Activated CD8-positive, alpha-beta memory T cell treated with anti-CD3 and anti-CD28 coated beads, Interleukin-2, amount 50 U/mL, for 1 hour (primary cell): ENCODE measurements around the gene VCL.
"Not testable (repeated sequence)": the region's sequence is repeated elsewhere in the genome, so short reads cannot be mapped to it uniquely, and the experiment has no call there.

Source experiments
- DNase-seq: peaks from one replicate; pipeline ENCODE4 v3.0.0-alpha.2; 2020; ENCODE audit errors: extremely low read depth

Gene VCL

DNA sequence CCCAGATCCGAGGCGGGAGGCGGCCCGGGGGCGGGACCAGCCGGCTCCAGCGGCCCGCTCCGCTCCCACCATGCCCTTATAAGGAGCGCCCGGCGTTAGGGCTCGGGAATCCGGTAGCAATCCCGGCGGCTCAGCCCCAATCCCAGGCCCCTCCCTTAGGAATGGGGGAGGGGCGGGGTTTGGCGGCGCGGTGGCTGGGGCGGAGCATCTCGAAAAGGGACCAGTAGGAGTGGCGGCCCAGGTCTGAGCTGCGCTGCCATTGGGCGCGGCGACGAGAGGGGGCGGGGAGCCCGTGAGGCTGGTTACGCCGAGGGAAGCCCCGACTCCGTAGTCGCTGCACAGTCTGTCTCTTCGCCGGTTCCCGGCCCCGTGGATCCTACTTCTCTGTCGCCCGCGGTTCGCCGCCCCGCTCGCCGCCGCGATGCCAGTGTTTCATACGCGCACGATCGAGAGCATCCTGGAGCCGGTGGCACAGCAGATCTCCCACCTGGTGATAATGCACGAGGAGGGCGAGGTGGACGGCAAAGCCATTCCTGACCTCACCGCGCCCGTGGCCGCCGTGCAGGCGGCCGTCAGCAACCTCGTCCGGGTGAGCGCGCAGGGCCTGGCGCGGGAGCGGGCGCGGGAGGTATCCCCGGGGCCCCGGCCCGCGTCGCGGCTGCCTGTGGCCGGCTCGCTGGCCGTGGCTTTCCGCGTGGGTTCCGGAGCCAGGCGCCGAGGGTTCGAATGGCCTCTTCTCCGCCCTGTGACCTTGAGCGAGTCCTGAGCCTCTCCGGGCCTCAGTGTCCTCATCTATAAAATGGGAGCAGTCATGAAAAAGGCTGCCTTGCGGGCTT, at the start of gene VCL:
Gene VCL, plus strand, starts transcription at position 330 of the 836 bp plus-strand sequence. Its CDS starts 92 bp downstream, at position 422.
- peak; percentile 74 for DNase-seq

DNA sequence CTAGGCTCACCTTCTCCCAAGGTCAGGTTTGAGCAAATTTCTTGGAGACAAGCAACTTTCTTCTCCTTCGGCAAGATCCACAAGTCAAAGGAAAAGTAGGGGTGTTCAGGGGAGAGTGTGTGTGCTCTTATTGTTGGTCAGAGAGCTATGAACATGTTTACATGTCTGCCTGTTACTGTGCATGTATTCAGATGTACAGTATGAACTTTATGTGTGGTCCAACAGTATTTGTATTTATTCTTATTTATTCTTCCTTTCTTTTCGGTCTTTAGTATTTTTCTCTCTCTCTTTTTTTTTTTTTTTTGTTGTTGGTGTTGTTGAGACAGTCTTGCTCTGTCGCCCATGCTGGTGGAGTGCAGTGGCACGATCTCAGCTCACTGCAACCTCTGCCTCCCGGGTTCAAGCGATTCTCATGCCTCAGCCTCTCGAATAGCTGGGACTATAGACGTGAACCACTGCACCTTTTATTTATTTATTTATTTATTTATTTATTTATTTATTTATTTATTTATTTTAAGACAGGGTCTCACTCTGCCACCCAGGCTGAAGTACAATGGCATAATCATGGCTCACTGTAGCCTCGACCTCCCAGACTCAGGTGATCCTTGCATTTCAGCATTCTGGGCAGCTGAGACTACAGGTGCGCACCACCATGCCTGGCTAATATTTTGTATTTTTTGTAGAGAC, 48.8 kb upstream of the VCL start:
- no peak for DNase-seq

DNA sequence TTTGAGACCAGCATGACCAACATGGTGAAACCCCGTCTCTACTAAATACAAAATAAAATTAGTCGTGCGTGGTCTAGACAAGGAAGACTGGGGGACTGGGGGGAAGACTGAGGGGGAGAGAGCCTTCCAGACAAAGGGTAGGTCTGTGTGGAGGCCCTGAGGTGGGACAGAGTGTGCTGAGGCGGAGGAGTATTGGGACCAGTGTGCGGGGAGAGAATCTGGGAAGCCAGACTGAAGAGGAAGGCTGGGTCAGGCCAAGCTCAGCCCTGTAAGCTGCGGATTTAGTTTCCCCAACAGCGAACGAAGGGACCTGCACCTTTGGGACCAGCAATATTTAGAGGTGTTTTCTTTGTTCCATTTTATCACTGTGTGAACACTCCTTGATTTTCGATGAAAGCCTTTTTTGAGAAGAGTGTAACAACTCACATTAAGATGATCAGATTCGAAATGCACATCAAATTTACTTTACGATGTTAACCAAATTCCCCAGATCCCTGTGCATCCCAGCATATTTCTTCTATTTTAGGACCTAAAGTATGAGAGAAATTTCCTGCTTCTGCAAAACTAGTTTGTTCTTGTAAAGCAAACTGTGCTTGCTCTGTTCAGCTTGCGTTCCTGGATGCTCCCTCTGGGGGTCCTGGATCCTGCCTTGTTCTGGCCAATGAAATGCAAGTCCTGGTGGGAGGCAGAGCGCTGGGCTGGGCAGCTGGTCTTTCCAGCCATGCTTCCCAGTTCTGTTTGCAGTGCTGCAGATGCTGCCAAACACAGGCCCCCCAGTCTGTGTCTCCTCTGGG, 47.6 kb upstream of the VCL start:
- DNase-seq, result no peak

DNA sequence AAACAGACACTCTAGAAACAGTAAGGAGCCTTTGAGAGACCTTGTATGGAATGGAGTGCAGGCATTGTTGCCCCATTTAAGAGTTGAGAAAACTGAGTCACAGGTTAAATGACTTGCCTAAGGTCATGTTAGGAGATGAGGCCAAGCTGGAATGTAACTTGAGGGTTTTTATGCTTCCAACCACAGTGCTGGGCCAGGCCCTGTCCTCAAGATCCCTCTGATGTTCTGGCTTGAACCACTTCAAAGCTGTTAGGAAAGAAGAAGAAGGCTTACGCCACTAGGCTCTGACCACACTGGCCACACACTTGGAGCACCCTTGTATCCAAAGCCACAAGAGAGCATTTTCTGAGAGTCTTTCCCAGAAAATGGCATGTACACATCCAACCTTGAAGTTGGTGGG, 44.3 kb upstream of the VCL start:
- no peak for DNase-seq

DNA sequence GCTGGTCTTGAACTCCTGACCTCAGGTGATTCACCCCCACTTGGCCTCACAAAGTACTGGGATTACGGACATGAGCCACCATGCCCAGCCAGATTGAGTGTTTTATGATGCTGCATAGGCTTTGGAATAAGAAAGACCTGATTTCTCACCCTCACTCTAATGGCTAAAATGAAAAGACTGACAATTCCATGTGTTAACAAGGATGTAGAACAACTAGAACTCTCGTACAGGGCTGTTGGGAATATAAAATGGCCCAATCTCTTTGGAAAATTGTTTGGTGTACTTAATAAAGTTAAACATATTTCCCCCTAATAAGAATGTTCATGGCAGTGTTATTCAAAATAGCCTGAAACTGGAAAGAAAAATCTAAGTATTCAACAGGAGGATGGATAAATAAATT, 43.2 kb upstream of the VCL start:
- DNase-seq, result no peak

DNA sequence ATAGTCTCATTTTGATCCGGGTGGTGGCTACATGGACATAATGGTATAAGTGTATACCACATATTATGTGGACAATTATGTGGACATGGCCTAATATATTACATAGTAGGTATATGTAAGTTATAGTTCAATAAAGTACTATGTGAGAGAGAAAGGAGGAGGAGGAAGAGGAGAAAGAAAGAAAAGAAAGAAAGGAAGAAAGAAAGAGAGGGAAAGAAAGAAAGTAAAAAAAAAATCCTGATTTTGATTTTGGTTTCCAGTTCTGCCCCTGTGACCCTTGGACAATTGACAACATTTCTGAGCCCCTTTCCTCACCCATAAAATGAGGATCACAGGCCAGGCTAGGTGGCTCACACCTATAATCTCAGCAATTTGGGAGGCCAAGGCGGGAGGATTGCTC, 42.2 kb upstream of the VCL start:
- DNase-seq, result no peak

DNA sequence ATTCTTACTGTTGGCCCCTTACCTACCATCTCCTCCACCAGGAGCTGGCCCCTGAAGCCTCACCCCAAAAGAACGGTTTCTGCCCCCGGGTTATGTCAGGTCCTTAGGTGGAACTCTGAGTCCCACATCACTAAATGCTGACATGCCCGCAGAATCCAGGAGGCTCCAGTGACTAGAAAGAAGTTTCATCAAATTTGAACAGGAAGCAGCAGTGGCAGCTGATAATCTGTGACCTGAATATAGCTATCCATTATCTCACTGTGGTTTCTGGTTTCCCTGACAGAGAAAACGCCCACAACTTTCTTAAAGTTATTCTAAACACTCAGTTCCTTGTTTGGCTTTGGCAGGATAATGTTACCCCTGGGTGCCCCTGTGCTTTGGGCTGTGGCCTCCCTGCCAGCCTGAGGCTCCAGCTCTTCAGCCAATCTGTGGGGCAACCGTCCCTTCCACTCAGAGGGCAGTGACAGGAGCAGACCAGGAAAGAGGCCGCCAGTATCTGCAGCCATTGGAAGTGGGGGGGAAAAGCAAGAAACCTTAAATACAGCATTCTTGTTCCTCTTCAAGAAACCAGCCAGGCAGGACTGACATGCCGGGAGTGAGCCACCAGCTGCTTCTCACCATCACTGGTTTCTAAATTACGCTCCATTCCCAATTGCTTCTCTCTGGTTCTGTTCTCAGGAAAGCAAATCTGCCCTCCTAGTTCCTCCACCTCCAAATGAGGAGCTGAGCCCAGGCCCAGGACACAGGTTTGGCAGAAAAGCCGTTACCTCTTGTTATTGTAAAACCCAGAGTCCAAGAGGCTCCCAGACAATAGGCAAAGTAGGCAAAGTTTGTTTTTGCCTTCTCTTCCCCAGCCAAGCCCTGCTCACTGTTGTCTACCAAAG, 41.2 kb upstream of the VCL start:
- no peak for DNase-seq

DNA sequence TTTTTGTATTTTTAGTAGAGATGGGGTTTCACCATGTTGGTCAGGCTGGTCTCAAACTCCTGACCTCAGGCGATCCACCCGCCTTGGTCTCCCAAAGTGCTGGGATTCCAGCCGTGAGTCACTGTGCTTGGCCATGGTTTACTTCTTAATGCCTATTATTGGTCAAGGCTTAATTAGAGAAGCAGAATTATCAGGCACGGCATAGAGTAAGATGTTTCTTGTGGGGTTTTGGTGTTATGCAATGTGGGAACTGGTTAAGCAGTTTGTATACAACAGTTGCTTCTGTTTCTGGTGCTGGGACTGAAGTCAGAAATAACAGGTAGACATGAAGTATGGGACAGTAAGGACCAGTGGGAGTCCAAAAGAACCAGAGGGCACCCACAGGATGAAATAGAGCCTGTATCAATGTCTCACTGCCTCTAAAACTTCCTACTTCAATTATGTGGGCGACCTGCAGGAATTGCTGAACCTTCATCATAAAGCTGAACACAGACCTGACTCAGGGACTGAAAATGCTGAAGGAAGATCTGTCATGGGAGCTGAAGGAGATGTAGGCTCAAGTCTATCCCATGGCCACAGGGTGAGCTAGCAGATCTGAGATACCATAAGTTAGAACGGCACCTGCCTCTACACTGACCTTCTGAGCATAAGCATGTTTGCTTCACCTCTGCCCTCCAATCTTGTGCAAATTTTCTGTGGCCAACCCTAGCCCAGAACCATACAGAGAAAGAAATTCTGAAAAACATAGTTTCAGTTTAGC, 38.3 kb upstream of the VCL start:
- DNase-seq, result no peak

DNA sequence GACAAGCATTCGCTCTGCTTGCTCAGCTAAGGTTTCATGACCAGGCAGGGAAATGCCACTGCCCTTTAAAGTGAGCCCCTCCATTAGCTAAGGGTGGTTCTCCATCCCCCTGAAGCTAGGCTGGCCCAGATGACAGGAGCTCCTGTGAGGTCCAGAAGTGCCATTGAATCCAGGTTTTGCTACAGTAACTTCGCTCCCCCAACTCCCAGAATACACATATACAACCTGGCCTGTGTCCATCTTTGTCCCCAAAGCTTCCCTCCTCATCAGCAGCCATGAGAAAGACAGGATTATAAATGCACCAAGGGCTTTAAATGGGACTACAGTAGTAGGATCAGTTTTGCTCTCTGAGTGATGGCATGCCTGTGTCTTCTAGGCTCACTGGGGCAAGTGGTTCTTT, 35.5 kb upstream of the VCL start:
- no peak for DNase-seq

DNA sequence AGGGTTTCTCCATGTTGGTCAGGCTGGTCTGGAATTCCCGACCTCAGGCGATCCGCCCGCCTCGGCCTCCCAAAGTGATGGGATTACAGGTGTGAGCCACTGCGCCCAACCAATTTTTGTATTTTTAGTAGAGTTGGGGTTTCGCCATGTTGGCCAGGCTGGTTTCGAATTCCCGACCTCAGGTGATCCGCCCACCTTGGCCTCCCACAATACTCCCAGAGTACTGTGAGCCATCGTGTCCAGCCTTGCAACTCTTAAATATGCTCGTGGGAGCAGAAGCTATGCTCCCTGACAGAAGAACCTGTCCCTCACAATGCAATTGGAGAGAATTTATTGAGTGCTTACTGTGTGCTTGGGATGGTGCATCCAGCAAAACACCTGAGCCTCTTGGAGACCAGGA, 34.4 kb upstream of the VCL start:
- DNase-seq, result not testable (repeated sequence)

DNA sequence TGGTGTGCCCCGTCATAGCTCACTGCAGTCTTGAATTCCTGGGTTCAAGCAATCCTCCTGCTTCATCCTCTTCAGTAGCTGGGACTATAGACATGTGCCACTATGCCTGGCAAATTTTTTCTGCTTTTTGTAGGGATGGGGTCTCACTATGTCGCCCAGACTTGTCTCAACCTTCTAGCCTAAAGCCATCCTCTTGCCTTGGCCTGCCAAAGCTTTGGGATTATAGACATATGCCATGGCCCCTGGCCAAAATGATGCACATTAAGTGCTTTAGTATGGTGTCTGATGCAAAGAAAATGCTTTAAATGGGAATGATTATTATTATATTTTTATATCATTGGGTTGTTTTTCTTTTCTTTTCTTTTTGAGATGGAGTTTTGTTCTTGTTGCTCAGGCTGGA, 33.2 kb upstream of the VCL start:
- no peak for DNase-seq

DNA sequence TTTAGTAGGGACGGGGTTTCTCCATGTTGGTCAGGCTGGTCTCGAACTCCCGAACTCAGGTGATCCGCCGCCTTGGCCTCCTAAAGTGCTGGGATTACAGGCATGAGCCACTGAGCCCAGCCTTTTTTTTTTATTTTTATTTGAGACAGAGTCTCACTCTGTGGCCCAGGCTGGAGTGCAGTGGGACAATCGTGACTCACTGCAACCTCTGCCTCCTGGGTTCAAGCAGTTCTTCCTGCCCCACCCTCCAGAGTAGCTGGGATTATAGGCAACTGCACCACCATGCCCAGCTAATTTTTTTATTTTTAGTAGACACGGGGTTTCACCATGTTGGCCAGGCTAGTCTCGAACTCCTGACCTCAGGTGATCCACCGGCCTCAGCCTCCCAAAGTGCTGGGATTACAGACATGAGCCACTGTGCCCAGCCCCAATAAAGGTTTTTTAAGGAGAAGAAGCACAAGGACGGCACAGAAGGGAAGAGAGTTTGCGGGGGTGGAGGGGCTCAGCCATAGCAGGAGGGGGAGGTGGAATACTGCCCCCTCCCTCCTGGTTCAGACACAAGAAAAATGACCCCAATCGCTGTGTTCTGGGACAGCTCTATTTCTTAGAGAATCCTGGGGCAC, 32.5 kb upstream of the VCL start:
- not testable (repeated sequence) for DNase-seq

DNA sequence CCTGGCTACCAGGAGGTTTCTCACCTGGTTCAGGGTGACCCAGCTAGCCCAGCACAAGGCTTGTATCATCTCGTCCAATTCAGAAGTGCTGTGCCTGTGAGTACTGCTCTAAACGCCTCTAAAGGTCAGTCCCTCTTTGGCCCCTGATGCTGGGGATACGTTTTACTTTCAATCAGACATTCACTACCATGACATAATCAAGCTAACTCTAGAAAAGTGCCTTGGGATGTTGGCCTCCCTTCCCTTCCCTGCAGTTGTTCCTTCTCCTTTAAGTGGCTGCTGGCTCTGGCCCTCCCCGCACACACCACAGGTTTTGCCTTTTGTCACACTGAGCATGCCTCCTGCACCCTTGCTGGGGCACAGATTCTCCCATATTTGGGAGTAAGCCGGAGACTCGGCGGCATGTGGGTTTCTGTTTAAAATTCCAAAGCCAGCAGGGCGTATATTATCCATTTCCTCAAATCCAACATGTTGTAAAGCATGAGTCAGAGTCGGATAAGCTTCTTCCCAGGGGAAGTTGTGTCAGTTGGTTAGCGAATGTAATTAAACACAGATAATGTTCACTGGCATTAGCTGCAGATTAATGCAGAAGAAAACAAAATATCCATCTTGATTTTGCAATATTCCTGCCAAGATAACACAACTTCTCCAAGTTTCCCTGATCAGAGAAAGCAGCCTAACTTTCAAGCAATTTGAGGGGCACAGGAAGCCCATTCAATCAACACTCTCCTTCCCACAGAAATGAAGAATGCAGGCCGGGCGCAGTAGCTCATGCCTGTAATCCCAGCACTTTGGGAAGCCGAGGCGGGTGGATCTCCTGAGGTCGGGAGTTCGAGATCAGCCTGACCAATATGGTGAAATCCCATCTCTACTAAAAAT, 31.8 kb upstream of the VCL start:
- DNase-seq, result no peak

DNA sequence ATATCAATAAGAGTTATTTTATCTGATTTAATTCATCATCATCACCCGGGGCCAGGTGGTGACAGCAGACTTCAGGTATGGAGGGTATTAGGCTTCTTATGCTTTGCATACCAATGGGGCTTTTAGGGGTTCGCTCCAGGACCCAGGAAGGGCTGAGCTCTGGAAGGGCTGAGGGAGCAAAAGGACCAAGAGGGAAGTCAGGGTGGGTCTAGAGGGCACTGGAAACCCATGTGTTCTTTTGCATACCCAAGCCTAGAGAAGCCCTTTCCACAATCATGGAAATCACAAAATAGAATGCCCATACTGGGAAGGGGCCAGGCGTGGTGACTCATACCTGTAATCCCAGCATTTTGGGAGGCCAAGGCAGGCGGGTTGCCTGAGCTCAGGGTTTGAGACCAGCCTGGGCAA, 30.9 kb upstream of the VCL start:
- DNase-seq, result no peak

DNA sequence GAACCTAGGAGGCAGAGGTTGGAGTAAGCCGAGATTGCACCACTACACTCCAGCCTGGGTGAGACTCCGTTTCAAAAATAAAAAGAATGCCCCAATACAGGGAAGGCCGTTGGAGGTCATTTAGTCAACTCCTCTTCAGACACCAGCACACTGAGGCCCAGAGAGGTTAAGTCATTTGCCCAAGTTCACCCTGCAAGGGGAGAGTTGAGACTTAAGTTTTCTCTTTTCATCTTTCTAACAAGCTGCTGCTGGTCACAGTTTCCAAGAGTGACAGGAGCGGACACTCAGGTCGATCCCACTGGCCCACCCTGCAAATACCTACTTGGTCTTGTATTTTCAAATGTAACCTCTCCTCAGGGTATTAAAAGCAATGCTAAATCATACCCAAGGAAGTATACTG, 30.4 kb upstream of the VCL start:
- DNase-seq, result no peak

DNA sequence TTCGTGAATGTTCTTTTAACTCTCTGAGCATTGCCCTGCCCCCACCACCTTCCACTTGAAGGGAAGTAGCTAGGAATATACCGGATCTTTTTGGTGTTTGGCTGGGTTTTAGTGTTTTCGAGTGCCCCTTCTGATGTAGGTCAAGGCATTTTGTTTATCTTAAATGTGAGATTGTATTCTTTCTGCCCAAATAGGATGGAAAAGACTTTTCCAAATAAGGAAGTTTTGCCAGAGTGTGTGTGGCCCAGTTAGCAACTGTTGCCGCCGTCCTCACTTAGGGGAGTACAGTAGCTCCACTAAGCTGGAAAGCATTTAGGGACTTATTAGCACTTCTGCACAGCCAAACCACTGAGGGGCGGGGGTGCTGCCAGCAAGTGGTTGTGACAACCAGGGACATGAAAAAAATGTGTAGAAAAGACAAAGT, 29.8 kb upstream of the VCL start:
- no peak for DNase-seq

DNA sequence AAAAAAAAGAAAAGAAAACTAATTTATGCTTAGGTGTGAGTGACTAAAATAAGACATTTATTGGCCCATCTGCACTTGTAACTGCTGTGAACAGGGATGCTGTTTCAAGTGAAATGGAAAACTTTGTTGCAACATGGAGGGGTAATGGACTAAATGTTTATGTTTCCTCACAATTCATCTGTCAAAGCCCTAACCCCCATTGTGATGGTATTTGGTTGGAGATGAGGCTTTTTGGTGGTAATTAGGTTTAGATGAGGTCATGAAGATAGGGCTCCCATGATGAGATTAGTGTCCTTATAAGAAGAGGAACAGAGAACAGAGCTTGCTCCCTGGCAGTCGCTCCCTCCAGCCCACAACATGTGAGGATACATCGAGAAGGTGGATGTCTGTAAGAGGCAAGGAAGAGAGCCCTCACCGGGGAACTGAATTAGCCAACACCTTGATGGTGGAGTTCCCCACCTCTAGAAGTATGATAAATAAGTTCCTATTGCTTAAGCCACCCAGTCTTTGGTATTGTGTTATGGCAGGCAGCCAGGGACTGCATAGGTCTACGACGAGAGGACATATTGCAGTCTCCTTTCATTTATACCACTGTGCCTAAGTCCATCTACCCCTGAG, 28.6 kb upstream of the VCL start:
- DNase-seq, result no peak

DNA sequence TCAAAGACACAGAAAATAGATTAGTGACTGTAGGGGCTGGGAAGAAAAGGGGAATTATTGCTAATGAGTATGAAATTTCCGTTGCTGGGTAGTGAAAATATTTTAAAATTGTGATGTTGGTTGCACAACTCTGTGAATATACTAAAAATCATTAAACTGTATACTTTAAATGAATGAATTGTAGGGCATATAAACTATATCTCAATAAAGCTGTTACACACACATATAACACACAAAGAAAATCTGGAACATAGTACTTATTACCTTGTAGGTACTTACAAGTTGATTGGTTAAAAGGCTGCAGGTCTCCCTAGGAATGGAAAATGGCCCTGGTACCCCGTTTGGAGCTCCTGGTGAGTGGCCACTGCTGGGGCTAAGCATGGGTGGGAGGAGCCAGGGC, 27.1 kb upstream of the VCL start:
- DNase-seq, result no peak
